Neural progenitor cell (in vitro differentiated cells): ENCODE measurements around the gene DUS3L.

ENCODE experiments used
- CTCF ChIP-seq: fragments of 200-600 bp; sonication (generic); IDR thresholded peaks from 2 replicates; pipeline ENCODE4 v1.5.1; 2017; ENCODE audit warnings: antibody characterized with exemption, mild to moderate bottlenecking
- EZH2 ChIP-seq: fragments of 200-600 bp; sonication (generic); IDR thresholded peaks from 2 replicates; pipeline ENCODE4 v1.6.1; 2017; ENCODE audit warnings: antibody characterized with exemption, mild to moderate bottlenecking, moderate library complexity
- EZH2phosphoT487 ChIP-seq: fragments of 200-600 bp; sonication (generic); IDR thresholded peaks from 2 replicates; pipeline ENCODE4 v1.6.1; 2017; ENCODE audit warnings: antibody characterized with exemption

DNA sequence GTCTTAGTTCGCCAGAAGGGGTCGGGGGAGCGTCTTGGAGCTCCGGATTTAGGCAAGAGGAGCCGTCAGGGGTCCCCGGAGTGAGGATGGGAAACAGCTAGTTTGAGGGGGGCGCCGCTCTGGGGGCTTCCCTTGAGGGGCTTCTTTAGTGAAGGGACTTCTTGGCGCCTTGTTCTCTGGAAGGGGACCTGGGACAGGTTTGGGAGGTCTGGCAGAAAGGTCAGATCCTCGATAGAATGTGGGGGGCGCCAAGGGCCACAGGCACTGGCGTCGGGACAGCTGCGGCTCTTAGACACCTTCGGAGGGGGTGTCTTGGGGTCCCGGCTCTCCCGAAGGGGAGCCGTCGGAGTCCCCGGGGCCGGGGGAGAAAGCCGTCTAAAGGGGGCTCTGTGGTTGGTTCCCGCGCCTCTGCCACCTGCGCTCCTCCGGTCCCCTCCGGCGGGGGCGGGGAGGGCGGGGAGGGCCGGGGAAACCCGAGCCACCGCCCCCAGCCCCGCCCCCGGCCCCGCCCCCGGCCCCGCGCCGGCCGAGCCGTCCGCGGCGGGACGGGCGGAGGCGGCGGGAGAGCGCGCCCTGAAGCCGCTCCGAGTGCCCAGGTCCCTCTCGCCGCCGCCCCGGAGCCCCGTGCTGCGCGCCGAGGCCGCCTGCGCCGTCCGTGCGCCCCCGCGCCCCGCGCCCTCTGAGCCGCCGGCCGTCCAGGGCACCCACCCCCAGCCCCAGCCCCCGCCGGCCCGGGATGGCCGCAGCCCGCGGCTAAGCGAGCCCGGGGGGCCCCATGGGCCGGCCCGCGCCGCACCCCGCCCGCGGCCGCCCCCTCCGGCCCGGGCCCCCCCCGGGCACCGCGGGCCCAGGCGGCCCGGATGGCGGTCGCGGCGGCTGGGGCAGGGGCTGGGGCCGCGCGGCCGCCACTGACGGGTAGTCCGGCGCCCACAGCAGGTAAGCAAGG lies 13.8 kb upstream of the DUS3L start, which contains the start of gene NRTN:
- no peak for TF ChIP-seq CTCF
- no peak for TF ChIP-seq EZH2
- no peak for TF ChIP-seq EZH2phosphoT487
